ENCODE measurements around the gene MAGEA3.
"Not testable (repeated sequence)": the region's sequence is repeated elsewhere in the genome, so short reads cannot be mapped to it uniquely, and the experiment has no call there.

- not testable (repeated sequence) for TF ChIP-seq CTCF (IDR thresholded peaks at IDR 0.05; ENCODE audit: poor library complexity); EZH2 (IDR thresholded peaks at IDR 0.05; ENCODE audit: borderline replicate concordance); EZH2phosphoT487 (IDR thresholded peaks at IDR 0.05; ENCODE audit: low read depth, severe bottlenecking, unreplicated experiment)
Observed at GRCh38 chrX:152713815-152714787, 15.5 kb downstream of the MAGEA3 start, which contains the start of gene MAGEA2B.

Data from hepatocyte (in vitro differentiated cells).